H1 (cell line): ENCODE measurements around the gene VDR. TPM values are rescaled to one million over a fixed set of nuclear protein-coding genes. Genes with fewer than 3 reads are reported as not detected.

Experiments
- CTCF ChIA-PET: fragments of 300-600 bp; sonication (Branson Sonifier 250); formaldehyde crosslinking; loops from one replicate; lab custom pipeline; 2021; ENCODE audit not compliant: partially characterized antibody; lab: Charles Lee
- POLR2A ChIA-PET: fragments of 300-600 bp; sonication (Branson Sonifier 250); formaldehyde crosslinking; loops from one replicate; lab custom pipeline; 2021; ENCODE audit warnings: inconsistent platforms; ENCODE audit not compliant: partially characterized antibody; lab: Charles Lee
- DNase-seq, 2 experiments: peaks; one replicate each; pipeline versions ENCODE4 v3.0.0 to v3.0.0-alpha.2; 2010 to 2022; ENCODE audit warnings: low spot score in 2 of 2, low read depth in 1 of 2, mixed read lengths in 1 of 2
- FAIRE-seq: peaks from 2 replicates; lab custom pipeline; 2011; peaks lifted over from hg19 to GRCh38; lab: Jason Lieb, UNC
- H2AFZ ChIP-seq: 2 replicates; pipeline ENCODE4 v1.8.1; 2012; ENCODE audit warnings: low read length, inconsistent platforms
- H2AK5ac ChIP-seq: 2 replicates; pipeline ENCODE4 v1.6.1; 2013; ENCODE audit warnings: low read depth, low read length
- H2BK120ac ChIP-seq: replicated peaks from 2 replicates; pipeline ENCODE3; 2013; ENCODE audit warnings: low read depth, low read length, inconsistent platforms
- H2BK12ac ChIP-seq: 2 replicates; pipeline ENCODE4 v1.6.1; 2013; ENCODE audit warnings: low read depth, low read length
- H2BK15ac ChIP-seq: 2 replicates; pipeline ENCODE4 v1.6.1; 2013; ENCODE audit warnings: low read length
- H2BK20ac ChIP-seq: 2 replicates; pipeline ENCODE4 v1.6.1; 2013; ENCODE audit warnings: low read length
- H2BK5ac ChIP-seq: 2 replicates; pipeline ENCODE4 v1.6.1; 2013; ENCODE audit warnings: low read depth, low read length
- H3K14ac ChIP-seq: 2 replicates; pipeline ENCODE4 v1.6.1; 2013; ENCODE audit warnings: inconsistent platforms; ENCODE audit not compliant: insufficient read length
- H3K18ac ChIP-seq: 2 replicates; pipeline ENCODE4 v1.6.1; 2013; ENCODE audit warnings: low read length; ENCODE audit errors: extremely low read depth
- H3K23ac ChIP-seq: 2 replicates; pipeline ENCODE4 v1.6.1; 2013; ENCODE audit warnings: inconsistent platforms; ENCODE audit not compliant: insufficient read length
- H3K23me2 ChIP-seq: 2 replicates; pipeline ENCODE4 v1.6.1; 2013; ENCODE audit warnings: low read depth, low read length
- H3K27ac ChIP-seq: 2 replicates; pipeline ENCODE4 v1.6.1; 2011; ENCODE audit warnings: low read depth, low read length, inconsistent platforms
- H3K27me3 ChIP-seq, 4 experiments: replicated peaks in 1 of 4; 1 replicate in 1 of 4; 2 replicates in 3 of 4; pipeline versions ENCODE4 v1.6.1 to v1.8.1; 2011 to 2013; ENCODE audit warnings: low read length in 3 of 4, mild to moderate bottlenecking in 3 of 4, inconsistent platforms in 2 of 4, mixed read lengths in 2 of 4, moderate library complexity in 1 of 4; ENCODE audit not compliant: control insufficient read depth in 3 of 4, insufficient read depth in 3 of 4; ENCODE audit errors: extremely low read depth in 1 of 4
- H3K36me3 ChIP-seq, 4 experiments: 2 replicates each; pipeline versions ENCODE4 v1.6.1 to v1.8.1; 2011 to 2013; ENCODE audit warnings: mild to moderate bottlenecking in 4 of 4, low read length in 3 of 4, moderate library complexity in 2 of 4, control low read depth in 1 of 4, inconsistent platforms in 1 of 4; ENCODE audit not compliant: insufficient read depth in 4 of 4, control insufficient read depth in 2 of 4
- H3K4ac ChIP-seq: replicated peaks from 2 replicates; pipeline ENCODE3; 2013; ENCODE audit warnings: low read length, low read depth, mixed read lengths, inconsistent platforms; ENCODE audit not compliant: insufficient read length
- H3K4me1 ChIP-seq, 4 experiments: replicated peaks in 1 of 4; 1 replicate in 1 of 4; 2 replicates in 3 of 4; pipeline versions ENCODE4 v1.6.1 to v1.8.1; 2011 to 2013; ENCODE audit warnings: low read length in 3 of 4, inconsistent platforms in 2 of 4, mixed read lengths in 1 of 4; ENCODE audit not compliant: insufficient read depth in 4 of 4, control insufficient read depth in 3 of 4
- H3K4me2 ChIP-seq, 2 experiments: 2 replicates each; pipeline versions ENCODE4 v1.6.1 to v1.8.1; 2011 to 2013; ENCODE audit warnings: low read depth in 2 of 2, low read length in 2 of 2, control low read depth in 1 of 2, inconsistent platforms in 1 of 2, mild to moderate bottlenecking in 1 of 2; ENCODE audit not compliant: insufficient read depth in 1 of 2
- H3K4me3 ChIP-seq, 4 experiments: fragments of 200-600, 300-600 bp in 1 of 4; sonication (generic), shearing (Covaris generic), sonication (Bioruptor Twin) in 1 of 4; 2 replicates each; pipeline versions ENCODE4 v1.5.1 to v1.8.1; 2011 to 2016; ENCODE audit warnings: low read length in 4 of 4, low read depth in 3 of 4, control low read depth in 2 of 4, inconsistent platforms in 2 of 4, mild to moderate bottlenecking in 2 of 4, mixed read lengths in 1 of 4, moderate library complexity in 1 of 4; ENCODE audit not compliant: insufficient read depth in 2 of 4; ENCODE audit errors: extremely low read depth in 1 of 4
- H3K56ac ChIP-seq: replicated peaks from 2 replicates; pipeline ENCODE3; 2013; ENCODE audit warnings: low read depth, mild to moderate bottlenecking, mixed read lengths, low read length, inconsistent platforms; ENCODE audit not compliant: insufficient read length
- H3K79me1 ChIP-seq: 2 replicates; pipeline ENCODE4 v1.6.1; 2013; ENCODE audit warnings: low read depth, low read length, control low read depth
- H3K79me2 ChIP-seq, 2 experiments: 2 replicates each; pipeline versions ENCODE4 v1.6.1 to v1.8.1; 2012 to 2013; ENCODE audit warnings: low read length in 2 of 2, mild to moderate bottlenecking in 2 of 2, inconsistent platforms in 1 of 2; ENCODE audit not compliant: insufficient read depth in 2 of 2, control insufficient read depth in 1 of 2
- H3K9ac ChIP-seq, 4 experiments: replicated peaks in 1 of 4; 1 replicate in 1 of 4; 2 replicates in 3 of 4; pipeline versions ENCODE4 v1.6.1 to v1.8.1; 2011 to 2013; ENCODE audit warnings: low read depth in 3 of 4, low read length in 3 of 4, control low read depth in 2 of 4, mild to moderate bottlenecking in 2 of 4, moderate library complexity in 2 of 4, inconsistent platforms in 1 of 4; ENCODE audit errors: extremely low read depth in 1 of 4
- H3K9me3 ChIP-seq, 2 experiments: 2 replicates each; pipeline versions ENCODE4 v1.6.1 to v1.8.1; 2012 to 2013; ENCODE audit warnings: mild to moderate bottlenecking in 2 of 2, moderate library complexity in 2 of 2, control low read depth in 1 of 2, inconsistent platforms in 1 of 2, low read depth in 1 of 2, low read length in 1 of 2, mixed read lengths in 1 of 2; ENCODE audit not compliant: insufficient read depth in 2 of 2
- H4K20me1 ChIP-seq, 2 experiments: replicated peaks in 1 of 2; 2 replicates each; pipeline versions ENCODE3 to v1.8.1; 2011 to 2013; ENCODE audit warnings: inconsistent platforms in 2 of 2, low read length in 2 of 2, mild to moderate bottlenecking in 1 of 2; ENCODE audit not compliant: insufficient read depth in 2 of 2, control insufficient read depth in 1 of 2
- H4K5ac ChIP-seq: 2 replicates; pipeline ENCODE4 v1.6.1; 2013; ENCODE audit warnings: low read length, low read depth, mixed read lengths, inconsistent platforms; ENCODE audit not compliant: insufficient read length
- H4K8ac ChIP-seq: 2 replicates; pipeline ENCODE4 v1.8.0; 2013; ENCODE audit warnings: mild to moderate bottlenecking, moderate library complexity, low read length, inconsistent platforms; ENCODE audit not compliant: insufficient read depth; ENCODE audit errors: extremely low read depth
- H4K91ac ChIP-seq: replicated peaks from 2 replicates; pipeline ENCODE3; 2013; ENCODE audit warnings: low read length, mixed read lengths, inconsistent platforms; ENCODE audit not compliant: insufficient read length
- CBX5 ChIP-seq: fragments of 300-800, 300-1000 bp; sonication (generic); IDR thresholded peaks from 2 replicates; pipeline ENCODE4 v1.7.1; 2016; ENCODE audit warnings: antibody characterized with exemption, low read length, low read depth
- CEBPB ChIP-seq: IDR thresholded peaks from 2 replicates; pipeline ENCODE4 v1.6.1; 2012; ENCODE audit warnings: low read depth, low read length
- CTBP2 ChIP-seq: IDR thresholded peaks from 2 replicates; pipeline ENCODE4 v1.7.0; 2011; ENCODE audit warnings: borderline replicate concordance, mild to moderate bottlenecking, moderate library complexity, mixed read lengths, low read length; ENCODE audit not compliant: insufficient read depth, insufficient read length
- CTCF ChIP-seq, 3 experiments: IDR thresholded peaks; 1 replicate in 2 of 3; 2 replicates in 1 of 3; pipeline versions ENCODE4 v1.5.1 to v1.6.1; 2011; ENCODE audit warnings: low read length in 3 of 3, mild to moderate bottlenecking in 3 of 3, inconsistent platforms in 2 of 3, low read depth in 1 of 3, moderate library complexity in 1 of 3; ENCODE audit not compliant: insufficient read depth in 1 of 3; ENCODE audit errors: control extremely low read depth in 1 of 3
- EGR1 ChIP-seq: IDR thresholded peaks from 2 replicates; pipeline ENCODE4 v1.6.1; 2011; ENCODE audit warnings: low read depth, low read length, borderline replicate concordance
- GTF2F1 ChIP-seq: IDR thresholded peaks from 2 replicates; pipeline ENCODE4 v1.6.1; 2012; ENCODE audit warnings: low read depth, low read length, improper control_type of control experiment, borderline replicate concordance
- KDM1A ChIP-seq: fragments of 200-600, 300-600 bp; sonication (generic); IDR thresholded peaks from 2 replicates; pipeline ENCODE4 v1.7.1; 2016; ENCODE audit warnings: mild to moderate bottlenecking, low read length, borderline replicate concordance
- KDM4A ChIP-seq: IDR thresholded peaks from one replicate; pipeline ENCODE4 v1.7.1; 2012; ENCODE audit warnings: low read depth, mild to moderate bottlenecking, moderate library complexity, low read length, inconsistent platforms; ENCODE audit not compliant: severe bottlenecking
- RBBP5 ChIP-seq: IDR thresholded peaks from 2 replicates; pipeline ENCODE4 v1.7.1; 2012; ENCODE audit warnings: low read depth, mild to moderate bottlenecking, inconsistent platforms, low read length, moderate library complexity, borderline replicate concordance
- RNF2 ChIP-seq: fragments of 200-900, 300-1000 bp; sonication (generic); IDR thresholded peaks from 2 replicates; pipeline ENCODE4 v1.7.1; 2016; ENCODE audit warnings: borderline replicate concordance, low read depth, mild to moderate bottlenecking, antibody characterized with exemption, low read length; ENCODE audit not compliant: poor library complexity, severe bottlenecking; ENCODE audit errors: missing control alignments
- WGBS, 2 experiments: shearing (Covaris generic) in 1 of 2; methylation state at CpG; one replicate each; pipeline versions ENCODE4 v1.1.6 to v1.1.7; 2013 to 2015; ENCODE audit warnings: low lambda C conversion rate in 2 of 2, mixed read lengths in 2 of 2, inconsistent platforms in 1 of 2, low coverage in 1 of 2, missing lambda C conversion rate in 1 of 2; ENCODE audit not compliant: insufficient replicate concordance in 2 of 2, insufficient coverage in 1 of 2, insufficient read length in 1 of 2; ENCODE audit errors: extremely low coverage in 1 of 2, missing lambda C conversion rate in 1 of 2; 5-methylcytosine and 5-hydroxymethylcytosine counted together
- polyA plus RNA-seq, 7 experiments: library from polyadenylated mRNA; depleted of rRNA in 3 of 7; stranded (reverse) in 5 of 7; unstranded in 2 of 7; fragments of >200 nt in 5 of 7; fragments of 200-250 nt in 2 of 7; gene quantifications; 1 replicate in 5 of 7; 2 replicates in 1 of 7; 4 replicates in 1 of 7; pipeline versions ENCODE4 v1.2.1 to v1.2.3, GENCODE V29; 2011 to 2013; ENCODE audit warnings: missing spikeins in 2 of 7, mixed read lengths in 2 of 7
- total RNA-seq: library from RNA; stranded (reverse); fragmentation: NEBNext Ultra II Directional; extraction: Animal tissue kit (Norgen Biotek cat#: 25700); gene quantifications from 2 replicates; pipeline ENCODE4 v1.2.1, GENCODE V29; 2021

Gene VDR
- total and polyA plus RNA-seq, 2 of the 8 experiments (the other 6 are each of a cell fraction or from before 2014, with no cell fraction given), result 0.44 to 0.65 TPM

DNA sequence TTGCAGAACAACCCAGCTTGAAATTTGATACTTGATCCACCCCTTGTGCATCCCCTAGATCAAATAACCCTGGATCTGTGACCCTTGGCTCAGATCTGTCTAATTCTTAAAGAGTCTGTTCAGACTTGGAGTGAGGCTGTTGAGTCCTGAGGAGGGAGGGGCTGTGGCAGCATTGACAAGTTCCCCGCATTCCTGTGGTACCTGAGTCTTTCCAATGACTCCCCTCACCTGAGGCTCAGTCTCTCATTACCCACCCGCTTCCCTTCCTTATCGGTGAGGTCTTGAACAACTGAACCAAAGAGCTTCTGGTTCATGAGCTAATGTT, 69.0 kb downstream of the VDR start:
- WGBS, 2 experiments, result 91% methylated on average over 3 of the region's 3 CpGs; no CpG with 5 or more reads in 1 of the 2 experiments
- H3K23ac ChIP-seq, result no peak overlapping the region
- no peak overlapping the region for H4K5ac ChIP-seq
- no peaks in the 10 kb centered on the region for H3K79me2 ChIP-seq
- peaks cover 0 to 6% (median under 1%) of the 10 kb centered on the region in 4 experiments; a peak in 3 of 7 replicates for H3K4me1 ChIP-seq
- H2BK15ac ChIP-seq, result no peak overlapping the region
- no peak overlapping the region for H2BK12ac ChIP-seq
- FAIRE-seq, result no peak
- ChIA-PET CTCF (interaction anchor here (0.7 to 30.5 kb wide), 18 partner anchors 7 to 122 kb away, joined by 3 to 2001 read pairs (median 6); partner anchors contain the start of genes ENDOU, HDAC7 and SLC48A1), POLR2A (interaction anchor here (0.6 to 28.4 kb wide), 3 partner anchors 7 to 27 kb away, joined by 3 to 480 read pairs (median 16); partner anchors contain the start of gene HDAC7)
- no peak overlapping the region for H3K14ac ChIP-seq
- no peak overlapping the region for H3K27ac ChIP-seq
- H2AK5ac ChIP-seq, result no peak overlapping the region
- H3K36me3 ChIP-seq, result no peaks in the 10 kb centered on the region
- no peaks in the 10 kb centered on the region for H3K79me1 ChIP-seq
- no peak overlapping the region for H3K9ac ChIP-seq
- H3K27me3 ChIP-seq, result no peaks in the 10 kb centered on the region; a peak in 1 of 7 replicates
- no peak overlapping the region for H4K8ac ChIP-seq
- peak overlapping the region in 1 of 2 experiments; percentile 7; a peak in 1 of 4 replicates for H3K4me2 ChIP-seq
- peak overlapping the region; percentile 67; the same call in 1 of the 2 replicates for H2BK20ac ChIP-seq
- H3K56ac ChIP-seq, result no peak overlapping the region
- H2BK5ac ChIP-seq, result no peak overlapping the region; the same call in 1 of the 2 replicates
- no peak for DNase-seq
- no peak overlapping the region for H3K4me3 ChIP-seq
- H4K20me1 ChIP-seq, result no peaks in the 10 kb centered on the region
- H2BK120ac ChIP-seq, result no peak overlapping the region
- H4K91ac ChIP-seq, result no peak overlapping the region
- H3K18ac ChIP-seq, result no peak overlapping the region; the same call in 1 of the 2 replicates
- H3K9me3 ChIP-seq, result no peaks in the 10 kb centered on the region
- H3K4ac ChIP-seq, result no peak overlapping the region
- H2AFZ ChIP-seq, result no peak overlapping the region
- H3K23me2 ChIP-seq, result no peaks in the 10 kb centered on the region; the same call in 1 of the 2 replicates
- TF ChIP-seq EGR1, result no peak
- no peak for TF ChIP-seq GTF2F1
- no peak for TF ChIP-seq KDM4A
- TF ChIP-seq CTCF (IDR thresholded peaks at IDR 0.05; ENCODE audit: control extremely low read depth in 1 of 3, insufficient read depth in 1 of 3, low read depth in 1 of 3, low read length in 3 of 3), result no peak
- no peak for TF ChIP-seq RBBP5
- TF ChIP-seq KDM1A, result no peak
- no peak for TF ChIP-seq CEBPB
- TF ChIP-seq RNF2, result no peak
- TF ChIP-seq CTBP2, result no peak
- TF ChIP-seq CBX5, result no peak
